Tibial nerve (tissue), 4 donors: ENCODE results near the gene PLEKHF1. TPM values are rescaled to one million over a fixed set of nuclear protein-coding genes. Genes with fewer than 3 reads are reported as not detected.

Experiments
- DNase-seq, 2 donors: peaks; one replicate each; pipeline ENCODE4 v3.0.0-alpha.2; 2019; ENCODE audit warnings: low spot score in 2 of 2
- H3K27ac ChIP-seq, 4 donors: fragments of 200-600 bp; sonication (generic) in 3 of 4; one replicate each; pipeline ENCODE4 v1.5.1; 2017 to 2019; ENCODE audit warnings: mild to moderate bottlenecking in 1 of 4
- H3K27me3 ChIP-seq, 2 donors: fragments of 200-600 bp; sonication (generic) in 1 of 2; one replicate each; pipeline versions ENCODE4 v1.5.1 to v1.6.0; 2017 to 2019
- H3K36me3 ChIP-seq, 3 donors: fragments of 200-600 bp; sonication (generic); one replicate each; pipeline ENCODE4 v1.5.1; 2018 to 2019
- H3K4me1 ChIP-seq, 4 donors: fragments of 200-600 bp; sonication (generic) in 3 of 4; one replicate each; pipeline ENCODE4 v1.5.1; 2017 to 2019
- H3K4me3 ChIP-seq, 4 donors: fragments of 200-600 bp; sonication (generic) in 3 of 4; one replicate each; pipeline ENCODE4 v1.5.1; 2017 to 2019; ENCODE audit warnings: mild to moderate bottlenecking in 1 of 4, moderate library complexity in 1 of 4
- H3K9me3 ChIP-seq, 4 donors: fragments of 200-600 bp; sonication (generic) in 3 of 4; one replicate each; pipeline ENCODE4 v1.5.1; 2017 to 2019
- CTCF ChIP-seq, 5 experiments: fragments of 200-600 bp in 3 of 5; fragments of 450-650 bp in 2 of 5; sonication (generic) in 3 of 5; IDR thresholded peaks; one replicate each; pipeline ENCODE4 v1.5.1; 2016 to 2019; ENCODE audit warnings: antibody characterized with exemption in 5 of 5, mild to moderate bottlenecking in 3 of 5, moderate library complexity in 2 of 5
- EP300 ChIP-seq, 2 donors: sonication (generic); formaldehyde crosslinking; IDR thresholded peaks; one replicate each; pipeline ENCODE4 v1.6.1; 2017; ENCODE audit warnings: antibody characterized with exemption in 2 of 2, mild to moderate bottlenecking in 1 of 2
- POLR2A ChIP-seq, 2 donors: fragments of 450-650 bp; IDR thresholded peaks; one replicate each; pipeline ENCODE4 v1.6.1; 2017; ENCODE audit warnings: antibody characterized with exemption in 2 of 2, mild to moderate bottlenecking in 2 of 2, moderate library complexity in 2 of 2
- WGBS, 2 donors: methylation state at CpG; one replicate each; pipeline ENCODE4 v1.1.5; 2018; 5-methylcytosine and 5-hydroxymethylcytosine counted together
- total RNA-seq, 4 donors: library from RNA; depleted of rRNA; stranded (reverse); fragments of >200 nt; gene quantifications; one replicate each; pipeline ENCODE4 v1.1.0, GENCODE V29; 2016

The PLEKHF1 gene
- total RNA-seq, 4 donors from 2014 or later, result 52.2 to 119 (median 89.0) TPM

- H3K36me3 ChIP-seq, result peaks cover 0 to 19% (median 2%) of the 10 kb centered on the region in 3 donors
- no peaks in the 10 kb centered on the region for H3K27me3 ChIP-seq
- no peak for DNase-seq
- H3K4me1 ChIP-seq, result peaks cover 0 to 92% (median 73%) of the 10 kb centered on the region in 4 donors
- TF ChIP-seq CTCF (IDR thresholded peaks at IDR 0.05) (no peak), POLR2A (IDR thresholded peaks at IDR 0.05) (no peak), EP300 (IDR thresholded peaks at IDR 0.05) (no peak)
- H3K27ac ChIP-seq, result peak overlapping the region; percentile 14 to 91 (median 82)
- H3K4me3 ChIP-seq, result no peak overlapping the region
- 92 to 95% methylated on average over 9 of the region's 9 CpGs for WGBS, 2 donors
- no peaks in the 10 kb centered on the region for H3K9me3 ChIP-seq
Observed at GRCh38 chr19:29679598-29680210, 14.4 kb downstream of the PLEKHF1 start.

- DNase-seq, result no peak
- Histone ChIP-seq H3K36me3 (peaks cover 0 to 11% (median 0%) of the 10 kb centered on the region in 3 donors), H3K9me3 (no peaks in the 10 kb centered on the region), H3K4me3 (no peak overlapping the region), H3K27me3 (no peaks in the 10 kb centered on the region), H3K4me1 (peaks cover 0 to 84% (median 67%) of the 10 kb centered on the region in 4 donors), H3K27ac (peak overlapping the region; percentile 75 to 91 (median 82))
- 77 to 80% methylated on average over 1 to 11 of the region's 12 CpGs for WGBS, 2 donors
- TF ChIP-seq EP300 (IDR thresholded peaks at IDR 0.05) (peak in 1 of 2 donors; percentile 30), CTCF (IDR thresholded peaks at IDR 0.05) (no peak)
Observed at GRCh38 chr19:29680447-29680846, 15.2 kb downstream of the PLEKHF1 start.

DNA sequence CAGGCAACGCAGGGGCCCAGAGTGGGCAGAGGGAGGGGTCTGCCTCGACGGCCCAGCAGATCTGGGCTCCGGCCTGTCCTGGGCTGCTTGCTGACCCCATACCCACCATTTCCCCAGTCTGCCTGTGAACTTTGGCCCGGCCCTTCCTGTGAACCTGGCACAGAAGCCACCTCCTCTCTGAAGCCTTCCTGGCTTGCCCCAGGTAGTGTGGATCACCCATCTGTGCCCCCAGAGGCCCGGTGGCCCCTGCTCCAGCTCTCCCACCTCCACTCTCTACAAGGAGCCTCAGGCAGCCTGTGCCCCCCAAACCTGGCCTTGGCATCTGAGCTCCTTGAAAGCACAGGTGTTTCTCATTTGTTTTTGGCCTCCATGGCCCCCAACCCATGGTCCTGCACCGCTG lies 15.7 kb downstream of the PLEKHF1 start:
- Histone ChIP-seq H3K9me3 (no peaks in the 10 kb centered on the region), H3K4me1 (peaks cover 0 to 81% (median 62%) of the 10 kb centered on the region in 4 donors), H3K4me3 (no peak overlapping the region), H3K27me3 (no peaks in the 10 kb centered on the region), H3K27ac (peak overlapping the region; percentile 75 to 91 (median 82)), H3K36me3 (peaks cover 0 to 6% (median 0%) of the 10 kb centered on the region in 3 donors)
- DNase-seq, result no peak
- WGBS, 2 donors, result 81 to 97% methylated on average over 6 to 7 of the region's 7 CpGs
- no peak for TF ChIP-seq EP300 (IDR thresholded peaks at IDR 0.05)
- TF ChIP-seq POLR2A (IDR thresholded peaks at IDR 0.05), result no peak
- TF ChIP-seq CTCF (IDR thresholded peaks at IDR 0.05), result no peak

DNA sequence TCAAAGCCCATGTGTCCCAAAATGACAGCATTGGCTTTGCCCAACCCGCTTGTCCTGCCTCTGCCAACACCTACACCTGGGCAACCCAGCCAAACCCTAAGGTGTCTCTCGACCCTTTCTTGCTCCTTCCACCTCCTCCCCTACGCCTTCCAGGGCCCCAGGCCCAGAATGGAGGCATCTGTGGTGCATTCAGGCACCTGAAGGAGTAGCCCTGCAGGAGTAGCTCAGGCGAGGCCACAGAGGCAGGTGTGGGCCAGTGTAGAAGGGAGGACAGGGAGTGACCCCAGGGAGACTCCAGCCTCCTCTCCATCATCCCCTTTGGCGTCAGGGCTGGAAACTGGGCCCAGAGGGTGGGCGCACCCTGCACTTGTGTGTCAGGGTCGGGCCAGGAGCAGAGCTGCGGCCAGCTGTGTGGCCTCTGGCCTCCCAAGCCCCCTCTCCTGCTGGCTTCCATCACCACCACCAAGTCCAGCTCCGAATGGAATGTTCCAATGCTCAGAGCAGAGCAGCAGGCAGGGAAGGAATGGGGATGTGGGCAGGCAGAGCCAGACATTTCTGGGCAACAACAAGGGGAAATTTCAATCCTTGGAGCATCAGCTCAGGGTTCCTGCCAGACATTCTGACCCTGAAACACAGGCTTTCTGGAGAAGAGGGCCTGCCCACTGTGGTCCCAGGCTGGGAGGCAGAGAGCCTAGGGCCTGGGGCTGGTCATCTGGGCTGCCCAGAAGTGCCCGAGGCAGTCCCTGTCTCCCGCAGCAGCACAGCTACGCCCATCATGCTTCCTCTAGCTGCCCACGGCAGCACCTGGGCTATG lies 16.4 kb downstream of the PLEKHF1 start:
- Histone ChIP-seq H3K9me3 (no peaks in the 10 kb centered on the region), H3K27me3 (no peaks in the 10 kb centered on the region), H3K27ac (peak overlapping the region; percentile 75 to 91 (median 82)), H3K36me3 (peaks cover 0 to 6% (median 0%) of the 10 kb centered on the region in 3 donors), H3K4me3 (no peak overlapping the region), H3K4me1 (peaks cover 0 to 81% (median 56%) of the 10 kb centered on the region in 4 donors)
- TF ChIP-seq EP300 (IDR thresholded peaks at IDR 0.05) (peak in 1 of 2 donors; percentile 64), CTCF (IDR thresholded peaks at IDR 0.05) (no peak)
- peak in 1 of 2 donors; percentile 33 for DNase-seq
- 63 to 70% methylated on average over 9 to 12 of the region's 13 CpGs for WGBS, 2 donors
